HepG2 (cell line): ENCODE measurements around the gene BTK. TPM values are rescaled to one million over a fixed set of nuclear protein-coding genes. Genes with fewer than 3 reads are reported as not detected.

ENCODE experiments used
- ATAC-seq: fragments of 200-7000 bp; cut with Tn5 transposase; 3 replicates; pipeline ENCODE4 v1.9.1; 2020; ENCODE audit warnings: mild to moderate bottlenecking, moderate library complexity
- BruUV-seq: library from RNA; stranded (reverse); fragments of 400-500 nt; replicated peaks from 2 replicates; lab custom pipeline; 2021; lab: Mats Ljungman, UMichigan
- CTCF ChIA-PET: fragments of 300-600 bp; formaldehyde crosslinking; extraction: SDS; loops from one replicate; lab custom pipeline; 2021; ENCODE audit warnings: low total read pairs, inconsistent platforms, low intra/inter-chr PET ratio; lab: Yijun Ruan, JAX
- POLR2A ChIA-PET: fragments of 350-600 bp; sonication (Branson Sonifier 250); formaldehyde crosslinking; loops from one replicate; lab custom pipeline; 2020; ENCODE audit warnings: antibody characterized with exemption, inconsistent platforms; lab: Yijun Ruan, JAX
- DNase-seq: peaks from one replicate; pipeline ENCODE4 v3.0.0-alpha.2; 2015; ENCODE audit warnings: low spot score
- FAIRE-seq: peaks from 3 replicates; lab custom pipeline; 2011; peaks lifted over from hg19 to GRCh38; lab: Jason Lieb, UNC
- H2AFZ ChIP-seq: one replicate; pipeline ENCODE4 v1.6.1; 2011; ENCODE audit warnings: low read length, inconsistent platforms
- H3K27ac ChIP-seq: fragments of 300-600 bp; 3 replicates; pipeline ENCODE4 v1.8.0; 2011; ENCODE audit warnings: mixed run types, mild to moderate bottlenecking, mixed read lengths, low read length, inconsistent platforms; ENCODE audit not compliant: insufficient read depth; ENCODE audit errors: extremely low read length
- H3K27me3 ChIP-seq, 2 experiments: fragments of 200-600 bp in 1 of 2; 2 replicates in 1 of 2; 3 replicates in 1 of 2; pipeline versions ENCODE4 v1.6.0 to v1.8.0; 2011; ENCODE audit warnings: low read length in 2 of 2, mild to moderate bottlenecking in 2 of 2, moderate library complexity in 2 of 2, inconsistent platforms in 1 of 2; ENCODE audit not compliant: insufficient read depth in 2 of 2, control insufficient read depth in 1 of 2
- H3K36me3 ChIP-seq, 2 experiments: fragments of 200-600 bp in 1 of 2; replicated peaks in 1 of 2; 2 replicates in 1 of 2; 3 replicates in 1 of 2; pipeline versions ENCODE4 v1.5.1 to v1.8.0; 2011; ENCODE audit warnings: low read length in 2 of 2, inconsistent platforms in 1 of 2; ENCODE audit not compliant: insufficient read depth in 2 of 2, control insufficient read depth in 1 of 2
- H3K4me1 ChIP-seq: 2 replicates; pipeline ENCODE4 v1.5.1; 2012; ENCODE audit warnings: low read length, inconsistent platforms; ENCODE audit not compliant: insufficient read depth
- H3K4me2 ChIP-seq: 2 replicates; pipeline ENCODE4 v1.6.0; 2011; ENCODE audit warnings: low read depth, low read length, inconsistent platforms
- H3K4me3 ChIP-seq, 3 experiments: fragments of 200-600 bp in 1 of 3; sonication (generic), shearing (Covaris generic) in 1 of 3; replicated peaks in 1 of 3; 2 replicates each; pipeline ENCODE4 v1.5.1; 2011 to 2016; ENCODE audit warnings: low read length in 3 of 3, inconsistent platforms in 2 of 3, low read depth in 2 of 3, mild to moderate bottlenecking in 2 of 3, control low read depth in 1 of 3, mixed read lengths in 1 of 3; ENCODE audit not compliant: insufficient read depth in 1 of 3
- H3K79me2 ChIP-seq: one replicate; pipeline ENCODE4 v1.6.1; 2011; ENCODE audit warnings: low read length, inconsistent platforms; ENCODE audit not compliant: insufficient read depth
- H3K9ac ChIP-seq: 2 replicates; pipeline ENCODE4 v1.6.0; 2011; ENCODE audit warnings: mild to moderate bottlenecking, low read depth, low read length, inconsistent platforms; ENCODE audit not compliant: insufficient read depth
- H3K9me3 ChIP-seq: 2 replicates; pipeline ENCODE4 v1.5.1; 2012; ENCODE audit warnings: mild to moderate bottlenecking, low read length
- H4K20me1 ChIP-seq: 2 replicates; pipeline ENCODE4 v1.6.0; 2011; ENCODE audit warnings: inconsistent platforms, mild to moderate bottlenecking, low read length, moderate library complexity; ENCODE audit not compliant: insufficient read depth
- ARID3A ChIP-seq: IDR thresholded peaks from 2 replicates; pipeline ENCODE4 v1.6.1; 2012; ENCODE audit warnings: low read depth, low read length, improper control_type of control experiment
- CREB1 ChIP-seq, 2 experiments: fragments of 450-650 bp in 1 of 2; IDR thresholded peaks; 2 replicates each; pipeline ENCODE4 v1.6.1; 2016 to 2017; ENCODE audit warnings: control low read depth in 1 of 2, mild to moderate bottlenecking in 1 of 2, missing compliant biosample characterization in 1 of 2, missing genetic modification characterization in 1 of 2
- FOXP4 ChIP-seq: sonication (generic); formaldehyde crosslinking; IDR thresholded peaks from 2 replicates; pipeline ENCODE4 v1.4.0; 2020; ENCODE audit warnings: missing genetic modification reagents
- HNRNPL ChIP-seq: fragments of 200-400 bp; formaldehyde crosslinking; IDR thresholded peaks from 2 replicates; pipeline ENCODE4 v1.6.1; 2017; ENCODE audit warnings: mild to moderate bottlenecking, low read depth, low read length
- RXRA ChIP-seq: sonication (generic); formaldehyde crosslinking; IDR thresholded peaks from 2 replicates; pipeline ENCODE4 v1.5.1; 2020; ENCODE audit warnings: missing genetic modification reagents
- ZBTB7A ChIP-seq: sonication (generic); formaldehyde crosslinking; IDR thresholded peaks from 2 replicates; pipeline ENCODE4 v1.8.0; 2022; ENCODE audit warnings: mild to moderate bottlenecking, missing genetic modification reagents
- ZNF749 ChIP-seq: sonication (generic); formaldehyde crosslinking; IDR thresholded peaks from 2 replicates; pipeline ENCODE4 v1.8.0; 2022; ENCODE audit warnings: mild to moderate bottlenecking, missing genetic modification reagents, moderate library complexity, borderline replicate concordance
- ZNF761 ChIP-seq: sonication (generic); formaldehyde crosslinking; conservative IDR thresholded peaks from 2 replicates; pipeline ENCODE4 v1.4.0; 2020; ENCODE audit warnings: mild to moderate bottlenecking, missing genetic modification reagents
- WGBS: methylation state at CpG from one replicate; pipeline ENCODE4 v1.1.6; 2017; ENCODE audit warnings: low lambda C conversion rate; 5-methylcytosine and 5-hydroxymethylcytosine counted together
- in situ Hi-C: cut with HindIII; loops from 2 replicates; pipeline ENCODE4 v1.10.0; 2017; ENCODE audit warnings: low pct_unique_long_range_greater_than_20kb; ENCODE audit not compliant: extremely low pct_ligation_motif_present
- intact Hi-C: fragments of 100-400 bp; cut with micrococcal nuclease; formaldehyde crosslinking; loops from one replicate; pipeline ENCODE4 v1.10.0; 2022; ENCODE audit not compliant: unreplicated experiment
- polyA plus RNA-seq, 8 experiments: library from polyadenylated mRNA; depleted of rRNA in 3 of 8; stranded (reverse) in 7 of 8; unstranded in 1 of 8; fragments of >200 nt; fragmentation: Illumina TruSeq in 4 of 8; extraction: Trizol in 4 of 8; gene quantifications; 2 replicates each; pipeline versions ENCODE4 v1.2.1 to v1.2.3, GENCODE V29; 2011 to 2016; ENCODE audit warnings: low read depth in 4 of 8, missing spikeins in 1 of 8, mixed read lengths in 1 of 8; ENCODE audit not compliant: insufficient read depth in 1 of 8
- total RNA-seq, 5 experiments: library from RNA; depleted of rRNA; stranded (reverse); fragments of >200 nt; fragmentation: Illumina TruSeq; extraction: Trizol; gene quantifications; 2 replicates each; pipeline ENCODE4 v1.2.3, GENCODE V29; 2016; ENCODE audit warnings: low read depth in 1 of 5
- TF ChIP-seq, protein P1 (sequence below): sonication (generic); formaldehyde crosslinking; IDR thresholded peaks from 2 replicates; pipeline ENCODE4 v1.8.1; 2023; ENCODE audit warnings: mild to moderate bottlenecking, missing genetic modification reagents, borderline replicate concordance
- TF ChIP-seq, protein P2 (sequence below): sonication (generic); formaldehyde crosslinking; IDR thresholded peaks from 2 replicates; pipeline ENCODE4 v1.4.0; 2020; ENCODE audit warnings: missing genetic modification reagents

BTK gene
- total and polyA plus RNA-seq, 2 of the 13 experiments (the other 11 are each of a cell fraction or from before 2014, with no cell fraction given) = not detected

DNA sequence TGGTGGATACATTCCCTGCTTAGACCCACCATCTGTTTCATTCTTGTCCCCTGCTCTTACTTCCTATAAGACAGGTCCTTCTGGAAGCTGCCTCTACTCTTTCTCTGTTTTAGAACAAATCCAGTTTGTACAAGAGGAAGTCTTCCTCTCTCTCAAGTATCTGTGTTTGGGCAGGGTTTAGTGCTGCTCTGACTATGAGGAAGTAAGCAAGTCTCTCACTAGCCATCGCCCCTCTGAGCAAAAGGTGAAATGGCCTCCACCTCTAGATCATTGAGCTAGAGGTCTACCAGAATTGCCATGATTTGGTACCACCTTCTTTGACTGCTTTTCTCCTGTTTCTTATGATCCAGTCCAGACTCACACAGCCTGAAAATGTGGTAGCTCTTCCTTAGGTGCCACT, 8.4 kb downstream of the BTK start:
- Histone ChIP-seq H3K9ac (no peak overlapping the region), H3K9me3 (no peaks in the 10 kb centered on the region), H3K27ac (no peak overlapping the region), H3K4me3 (no peak overlapping the region), H3K4me2 (no peak overlapping the region), H3K79me2 (no peaks in the 10 kb centered on the region), H4K20me1 (no peaks in the 10 kb centered on the region), H3K36me3 (no peaks in the 10 kb centered on the region), H3K4me1 (no peaks in the 10 kb centered on the region), H2AFZ (no peak overlapping the region), H3K27me3 (no peaks in the 10 kb centered on the region)
- FAIRE-seq = no peak
- no CpG with 5 or more reads among the region's 1 CpG for WGBS
- TF ChIP-seq FOXP4 = no peak
- no TSS peak for BruUV-seq
- ChIA-PET CTCF (no interaction called here), POLR2A (interaction anchor here (1.1 kb wide), 1 partner anchor 13 kb away, joined by 3 read pairs; the partner anchor contains the start of gene RPL36A)
- intact Hi-C loops (no loop called here), in situ Hi-C loops (no loop called here)
- ATAC-seq = no peak
- no peak for DNase-seq

- CTCF ChIA-PET = no interaction called here
- H3K4me2 ChIP-seq = no peak overlapping the region
- no peak overlapping the region for H2AFZ ChIP-seq
- H4K20me1 ChIP-seq = no peaks in the 10 kb centered on the region
- no peaks in the 10 kb centered on the region for H3K9me3 ChIP-seq
- no peak overlapping the region for H3K27ac ChIP-seq
- no peak for ATAC-seq
- whole genome bisulfite sequencing = 3% methylated on average over 3 of the region's 3 CpGs
- in situ Hi-C loops (no loop called here), intact Hi-C loops (no loop called here)
- no peak for DNase-seq
- H3K4me1 ChIP-seq = no peaks in the 10 kb centered on the region
- no peaks in the 10 kb centered on the region for H3K79me2 ChIP-seq
- no TSS peak for BruUV-seq
- no peak for FAIRE-seq
- POLR2A ChIA-PET = no interaction called here
- no peak overlapping the region for H3K9ac ChIP-seq
- no peaks in the 10 kb centered on the region for H3K36me3 ChIP-seq
- H3K27me3 ChIP-seq = no peaks in the 10 kb centered on the region
- no peak overlapping the region for H3K4me3 ChIP-seq
- TF ChIP-seq, protein P1, sequence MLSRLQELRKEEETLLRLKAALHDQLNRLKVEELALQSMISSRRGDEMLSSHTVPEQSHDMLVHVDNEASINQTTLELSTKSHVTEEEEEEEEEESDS (CRISPR knock-in tag) = no peak
- TF ChIP-seq, protein P2, sequence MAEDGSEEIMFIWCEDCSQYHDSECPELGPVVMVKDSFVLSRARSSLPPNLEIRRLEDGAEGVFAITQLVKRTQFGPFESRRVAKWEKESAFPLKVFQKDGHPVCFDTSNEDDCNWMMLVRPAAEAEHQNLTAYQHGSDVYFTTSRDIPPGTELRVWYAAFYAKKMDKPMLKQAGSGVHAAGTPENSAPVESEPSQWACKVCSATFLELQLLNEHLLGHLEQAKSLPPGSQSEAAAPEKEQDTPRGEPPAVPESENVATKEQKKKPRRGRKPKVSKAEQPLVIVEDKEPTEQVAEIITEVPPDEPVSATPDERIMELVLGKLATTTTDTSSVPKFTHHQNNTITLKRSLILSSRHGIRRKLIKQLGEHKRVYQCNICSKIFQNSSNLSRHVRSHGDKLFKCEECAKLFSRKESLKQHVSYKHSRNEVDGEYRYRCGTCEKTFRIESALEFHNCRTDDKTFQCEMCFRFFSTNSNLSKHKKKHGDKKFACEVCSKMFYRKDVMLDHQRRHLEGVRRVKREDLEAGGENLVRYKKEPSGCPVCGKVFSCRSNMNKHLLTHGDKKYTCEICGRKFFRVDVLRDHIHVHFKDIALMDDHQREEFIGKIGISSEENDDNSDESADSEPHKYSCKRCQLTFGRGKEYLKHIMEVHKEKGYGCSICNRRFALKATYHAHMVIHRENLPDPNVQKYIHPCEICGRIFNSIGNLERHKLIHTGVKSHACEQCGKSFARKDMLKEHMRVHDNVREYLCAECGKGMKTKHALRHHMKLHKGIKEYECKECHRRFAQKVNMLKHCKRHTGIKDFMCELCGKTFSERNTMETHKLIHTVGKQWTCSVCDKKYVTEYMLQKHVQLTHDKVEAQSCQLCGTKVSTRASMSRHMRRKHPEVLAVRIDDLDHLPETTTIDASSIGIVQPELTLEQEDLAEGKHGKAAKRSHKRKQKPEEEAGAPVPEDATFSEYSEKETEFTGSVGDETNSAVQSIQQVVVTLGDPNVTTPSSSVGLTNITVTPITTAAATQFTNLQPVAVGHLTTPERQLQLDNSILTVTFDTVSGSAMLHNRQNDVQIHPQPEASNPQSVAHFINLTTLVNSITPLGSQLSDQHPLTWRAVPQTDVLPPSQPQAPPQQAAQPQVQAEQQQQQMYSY (CRISPR knock-in tag) = no peak
- TF ChIP-seq ZNF761 (CRISPR knock-in tag) (no peak), CREB1 (IDR thresholded peaks at IDR 0.05) (no peak), CREB1 (CRISPR knock-in tag; IDR thresholded peaks at IDR 0.05) (no peak), RXRA (no peak), HNRNPL (no peak), ZBTB7A (CRISPR knock-in tag) (no peak), ZNF749 (CRISPR knock-in tag) (no peak), ARID3A (no peak)
These were observed 15.0 kb downstream of the BTK start for GRCh38 chrX:101370888-101371504.
